HL-60 (cell line): Measurements from ENCODE around the gene LCE1A.

ENCODE experiments used
- DNase-seq, 2 experiments: peaks; one replicate each; pipeline ENCODE4 v3.0.0-alpha.2; 2010 to 2020; ENCODE audit warnings: low read depth in 1 of 2, low spot score in 1 of 2
- H3K27ac ChIP-seq: fragments of 250-450 bp; sonication (Bioruptor Pico); replicated peaks from 2 replicates; pipeline ENCODE4 v1.5.1; 2020; ENCODE audit warnings: mild to moderate bottlenecking, moderate library complexity
- H3K27me3 ChIP-seq: fragments of 250-450 bp; sonication (Bioruptor Pico); 2 replicates; pipeline ENCODE4 v1.5.1; 2021; ENCODE audit warnings: mild to moderate bottlenecking, moderate library complexity; ENCODE audit not compliant: insufficient read depth, poor library complexity, severe bottlenecking
- H3K4me3 ChIP-seq: replicated peaks from 2 replicates; pipeline ENCODE4 v1.5.1; 2011; ENCODE audit warnings: mild to moderate bottlenecking, control low read depth, low read length; ENCODE audit not compliant: insufficient read depth
- GABPA ChIP-seq: IDR thresholded peaks from 2 replicates; pipeline ENCODE4 v1.6.1; 2012; ENCODE audit warnings: low read depth
- POLR2AphosphoS5 ChIP-seq: IDR thresholded peaks from 2 replicates; pipeline ENCODE4 v1.6.1; 2012; ENCODE audit warnings: low read depth
- SPI1 ChIP-seq: IDR thresholded peaks from 2 replicates; pipeline ENCODE4 v1.6.1; 2012; ENCODE audit warnings: low read depth, mild to moderate bottlenecking, borderline replicate concordance
- TF ChIP-seq, protein P1 (sequence below): IDR thresholded peaks from 2 replicates; pipeline ENCODE4 v1.6.1; 2012; ENCODE audit warnings: low read depth; ENCODE audit not compliant: insufficient replicate concordance
- TF ChIP-seq, protein P2 (sequence below): IDR thresholded peaks from one replicate; pipeline ENCODE4 v1.5.1; 2011; ENCODE audit warnings: low read length, control low read depth, inconsistent platforms; ENCODE audit not compliant: insufficient read depth

LCE1A gene

DNA sequence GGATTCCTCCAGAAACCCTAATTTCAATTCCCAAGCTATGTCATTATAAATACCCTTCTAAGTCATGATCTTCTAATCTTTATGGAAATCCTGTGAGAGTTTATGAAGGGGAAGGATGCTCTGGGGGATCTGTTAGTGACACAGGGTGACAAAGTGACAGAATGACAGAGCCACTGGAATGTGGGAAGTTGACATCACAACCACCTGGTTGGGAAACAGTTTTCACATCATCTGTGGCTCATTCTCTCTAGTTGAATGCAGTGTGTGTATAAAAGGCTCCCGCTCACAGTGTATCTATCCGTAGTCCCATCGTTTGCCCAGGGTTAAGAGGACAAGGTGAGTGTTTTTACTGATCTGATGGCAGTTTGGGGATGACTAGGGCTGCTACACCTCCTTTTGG, 32.4 kb downstream of the LCE1A start, which contains the start of gene LCE7A:
TSS of gene LCE7A (plus strand) at position 301 of the 400 bp plus-strand sequence. CDS start 702 bp downstream, outside the sequence.
- H3K4me3 ChIP-seq = no peak within 1 kb of the TSS
- H3K27me3 ChIP-seq = peaks cover 5% of the 10 kb centered on the region
- TF ChIP-seq POLR2AphosphoS5 = no peak
- TF ChIP-seq, protein P1, sequence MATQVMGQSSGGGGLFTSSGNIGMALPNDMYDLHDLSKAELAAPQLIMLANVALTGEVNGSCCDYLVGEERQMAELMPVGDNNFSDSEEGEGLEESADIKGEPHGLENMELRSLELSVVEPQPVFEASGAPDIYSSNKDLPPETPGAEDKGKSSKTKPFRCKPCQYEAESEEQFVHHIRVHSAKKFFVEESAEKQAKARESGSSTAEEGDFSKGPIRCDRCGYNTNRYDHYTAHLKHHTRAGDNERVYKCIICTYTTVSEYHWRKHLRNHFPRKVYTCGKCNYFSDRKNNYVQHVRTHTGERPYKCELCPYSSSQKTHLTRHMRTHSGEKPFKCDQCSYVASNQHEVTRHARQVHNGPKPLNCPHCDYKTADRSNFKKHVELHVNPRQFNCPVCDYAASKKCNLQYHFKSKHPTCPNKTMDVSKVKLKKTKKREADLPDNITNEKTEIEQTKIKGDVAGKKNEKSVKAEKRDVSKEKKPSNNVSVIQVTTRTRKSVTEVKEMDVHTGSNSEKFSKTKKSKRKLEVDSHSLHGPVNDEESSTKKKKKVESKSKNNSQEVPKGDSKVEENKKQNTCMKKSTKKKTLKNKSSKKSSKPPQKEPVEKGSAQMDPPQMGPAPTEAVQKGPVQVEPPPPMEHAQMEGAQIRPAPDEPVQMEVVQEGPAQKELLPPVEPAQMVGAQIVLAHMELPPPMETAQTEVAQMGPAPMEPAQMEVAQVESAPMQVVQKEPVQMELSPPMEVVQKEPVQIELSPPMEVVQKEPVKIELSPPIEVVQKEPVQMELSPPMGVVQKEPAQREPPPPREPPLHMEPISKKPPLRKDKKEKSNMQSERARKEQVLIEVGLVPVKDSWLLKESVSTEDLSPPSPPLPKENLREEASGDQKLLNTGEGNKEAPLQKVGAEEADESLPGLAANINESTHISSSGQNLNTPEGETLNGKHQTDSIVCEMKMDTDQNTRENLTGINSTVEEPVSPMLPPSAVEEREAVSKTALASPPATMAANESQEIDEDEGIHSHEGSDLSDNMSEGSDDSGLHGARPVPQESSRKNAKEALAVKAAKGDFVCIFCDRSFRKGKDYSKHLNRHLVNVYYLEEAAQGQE = no peak
- no peak for TF ChIP-seq GABPA
- TF ChIP-seq, protein P2, sequence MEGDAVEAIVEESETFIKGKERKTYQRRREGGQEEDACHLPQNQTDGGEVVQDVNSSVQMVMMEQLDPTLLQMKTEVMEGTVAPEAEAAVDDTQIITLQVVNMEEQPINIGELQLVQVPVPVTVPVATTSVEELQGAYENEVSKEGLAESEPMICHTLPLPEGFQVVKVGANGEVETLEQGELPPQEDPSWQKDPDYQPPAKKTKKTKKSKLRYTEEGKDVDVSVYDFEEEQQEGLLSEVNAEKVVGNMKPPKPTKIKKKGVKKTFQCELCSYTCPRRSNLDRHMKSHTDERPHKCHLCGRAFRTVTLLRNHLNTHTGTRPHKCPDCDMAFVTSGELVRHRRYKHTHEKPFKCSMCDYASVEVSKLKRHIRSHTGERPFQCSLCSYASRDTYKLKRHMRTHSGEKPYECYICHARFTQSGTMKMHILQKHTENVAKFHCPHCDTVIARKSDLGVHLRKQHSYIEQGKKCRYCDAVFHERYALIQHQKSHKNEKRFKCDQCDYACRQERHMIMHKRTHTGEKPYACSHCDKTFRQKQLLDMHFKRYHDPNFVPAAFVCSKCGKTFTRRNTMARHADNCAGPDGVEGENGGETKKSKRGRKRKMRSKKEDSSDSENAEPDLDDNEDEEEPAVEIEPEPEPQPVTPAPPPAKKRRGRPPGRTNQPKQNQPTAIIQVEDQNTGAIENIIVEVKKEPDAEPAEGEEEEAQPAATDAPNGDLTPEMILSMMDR = no peak
- TF ChIP-seq SPI1 = no peak
- no peak for DNase-seq
- no peak within 1 kb of the TSS for H3K27ac ChIP-seq

- H3K27me3 ChIP-seq = peaks cover 5% of the 10 kb centered on the region
- no peak overlapping the region for H3K27ac ChIP-seq
- no peak for TF ChIP-seq GABPA
- no peak for DNase-seq
- no peak overlapping the region for H3K4me3 ChIP-seq
Observed at GRCh38 chr1:152860129-152860528, 32.9 kb downstream of the LCE1A start.

DNA sequence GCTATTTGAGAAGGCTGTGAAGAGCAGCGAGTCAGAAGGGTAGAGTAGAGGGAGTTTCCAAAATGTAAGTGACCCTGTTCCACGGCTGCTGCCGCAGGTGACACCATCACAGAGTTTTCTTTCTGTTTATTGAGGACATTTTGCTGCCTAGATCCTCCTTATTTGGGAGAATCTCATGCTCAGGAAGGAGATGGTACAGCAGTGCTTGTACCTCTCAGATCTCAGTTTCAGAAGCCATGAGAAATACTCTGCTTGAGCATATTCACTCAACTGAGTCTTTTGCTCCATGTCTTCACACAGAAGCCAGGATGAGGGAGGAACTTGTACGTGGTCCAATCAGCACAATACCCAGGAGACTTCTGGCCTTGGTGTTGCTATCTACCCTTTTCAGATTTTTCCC, 34.1 kb downstream of the LCE1A start:
- DNase-seq = no peak
- TF ChIP-seq, protein P2 = no peak
- TF ChIP-seq, protein P1 = no peak
- TF ChIP-seq SPI1 (no peak), POLR2AphosphoS5 (no peak), GABPA (no peak)
- H3K4me3 ChIP-seq = no peak overlapping the region
- no peak overlapping the region for H3K27ac ChIP-seq
- H3K27me3 ChIP-seq = peaks cover 5% of the 10 kb centered on the region

DNA sequence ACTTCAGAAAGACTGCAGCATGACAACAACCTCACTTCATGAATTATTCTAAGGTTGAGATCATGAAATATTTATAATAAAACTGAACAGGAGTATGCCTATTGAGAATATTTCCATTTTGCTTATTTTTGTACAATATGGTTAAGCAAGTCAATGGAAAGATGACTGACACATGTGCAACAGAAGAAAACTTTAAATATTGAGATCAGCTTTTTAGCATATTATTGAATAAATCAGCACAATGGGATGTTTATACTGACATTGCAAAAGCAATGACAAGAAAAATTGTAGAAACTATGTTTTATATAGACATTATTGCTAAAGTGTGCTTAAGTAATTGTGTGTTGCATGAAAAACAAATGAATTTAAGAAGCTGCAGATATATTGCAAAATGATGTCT, 37.2 kb downstream of the LCE1A start:
- no peak for DNase-seq
- TF ChIP-seq, protein P2 = no peak
- TF ChIP-seq GABPA (no peak), POLR2AphosphoS5 (no peak), SPI1 (no peak)
- TF ChIP-seq, protein P1 = no peak
- H3K4me3 ChIP-seq = no peak overlapping the region
- H3K27me3 ChIP-seq = peaks cover 5% of the 10 kb centered on the region
- H3K27ac ChIP-seq = no peak overlapping the region
